Measurements from ENCODE around the gene CRTAP. TPM values are rescaled to one million over a fixed set of nuclear protein-coding genes. Genes with fewer than 3 reads are reported as not detected.
"Not testable (repeated sequence)": the region's sequence is repeated elsewhere in the genome, so short reads cannot be mapped to it uniquely, and the experiment has no call there.

The CRTAP gene
- polyA plus RNA-seq, 3 donors: 148 to 186 (median 157) TPM

- DNase-seq: no peak
These were observed 18.4 kb upstream of the CRTAP start for GRCh38 chr3:33095436-33095835.

GRCh38 chr3:33096093-33096868 is 17.5 kb upstream of the CRTAP start:
- DNase-seq: no peak

- no peak for DNase-seq
These were observed 14.6 kb upstream of the CRTAP start for GRCh38 chr3:33099109-33099645.

GRCh38 chr3:33099701-33100100 is 14.1 kb upstream of the CRTAP start:
- DNase-seq: no peak

- DNase-seq: no peak
These were observed 13.6 kb upstream of the CRTAP start for GRCh38 chr3:33100229-33100628.

GRCh38 chr3:33103034-33103433 is 10.8 kb upstream of the CRTAP start:
- DNase-seq: no peak

GRCh38 chr3:33103480-33103879 is 10.3 kb upstream of the CRTAP start:
- no peak for DNase-seq

- no peak for DNase-seq
These were observed 9.0 kb upstream of the CRTAP start for GRCh38 chr3:33104803-33105202.

- no peak for DNase-seq
These were observed 8.4 kb upstream of the CRTAP start for GRCh38 chr3:33105341-33105948.

GRCh38 chr3:33106854-33107253 is 7.0 kb upstream of the CRTAP start:
- DNase-seq: not testable (repeated sequence)

GRCh38 chr3:33111581-33111980 is 2.2 kb upstream of the CRTAP start:
- DNase-seq: no peak

- no peak for DNase-seq
These were observed 809 bp downstream of the CRTAP start for GRCh38 chr3:33114622-33115023.

- no peak for DNase-seq
These were observed 1.4 kb downstream of the CRTAP start for GRCh38 chr3:33115024-33115768.

- DNase-seq: no peak
These were observed 3.6 kb downstream of the CRTAP start for GRCh38 chr3:33117461-33117860.

GRCh38 chr3:33119891-33120290 is 6.1 kb downstream of the CRTAP start:
- DNase-seq: no peak

GRCh38 chr3:33122991-33123390 is 9.2 kb downstream of the CRTAP start:
- no peak for DNase-seq

GRCh38 chr3:33124638-33125037 is 10.8 kb downstream of the CRTAP start:
- no peak for DNase-seq

- DNase-seq: no peak
These were observed 12.0 kb downstream of the CRTAP start for GRCh38 chr3:33125840-33126239.

GRCh38 chr3:33128706-33129105 is 14.9 kb downstream of the CRTAP start:
- no peak for DNase-seq

GRCh38 chr3:33130144-33130543 is 16.3 kb downstream of the CRTAP start:
- DNase-seq: no peak

GRCh38 chr3:33131331-33132018 is 17.7 kb downstream of the CRTAP start:
- DNase-seq: peak; percentile 68

GRCh38 chr3:33132019-33132360 is 18.2 kb downstream of the CRTAP start:
- no peak for DNase-seq

Data from renal pelvis (tissue), 4 donors.